GM10847 (cell line): ENCODE measurements around the gene FAM83E.

Experiments used
- POLR2A ChIP-seq: IDR thresholded peaks from 2 replicates; pipeline ENCODE4 v1.6.1; 2011; ENCODE audit not compliant: insufficient read length; ENCODE audit errors: extremely low read depth

The FAM83E gene

DNA sequence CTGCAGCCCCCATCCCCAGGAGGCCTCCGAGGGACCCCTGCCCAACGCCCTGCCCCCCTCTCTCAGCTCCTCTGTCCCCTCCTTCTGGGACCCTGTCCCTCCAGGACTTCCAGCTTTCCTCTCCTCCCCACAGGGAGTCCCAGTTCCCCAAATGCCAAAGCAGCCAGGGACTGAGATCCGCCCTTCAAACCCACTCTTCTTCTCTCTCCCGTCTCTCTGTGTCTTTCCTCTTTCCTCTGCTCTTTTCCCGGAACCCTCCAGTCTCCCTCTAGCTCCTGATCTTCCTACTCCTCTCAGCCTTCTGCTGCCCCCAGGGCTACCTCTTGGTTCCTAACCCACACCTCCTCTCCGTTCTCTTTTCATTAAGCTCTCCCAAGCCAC lies 30.7 kb upstream of the FAM83E start:
- no peak for TF ChIP-seq POLR2A

DNA sequence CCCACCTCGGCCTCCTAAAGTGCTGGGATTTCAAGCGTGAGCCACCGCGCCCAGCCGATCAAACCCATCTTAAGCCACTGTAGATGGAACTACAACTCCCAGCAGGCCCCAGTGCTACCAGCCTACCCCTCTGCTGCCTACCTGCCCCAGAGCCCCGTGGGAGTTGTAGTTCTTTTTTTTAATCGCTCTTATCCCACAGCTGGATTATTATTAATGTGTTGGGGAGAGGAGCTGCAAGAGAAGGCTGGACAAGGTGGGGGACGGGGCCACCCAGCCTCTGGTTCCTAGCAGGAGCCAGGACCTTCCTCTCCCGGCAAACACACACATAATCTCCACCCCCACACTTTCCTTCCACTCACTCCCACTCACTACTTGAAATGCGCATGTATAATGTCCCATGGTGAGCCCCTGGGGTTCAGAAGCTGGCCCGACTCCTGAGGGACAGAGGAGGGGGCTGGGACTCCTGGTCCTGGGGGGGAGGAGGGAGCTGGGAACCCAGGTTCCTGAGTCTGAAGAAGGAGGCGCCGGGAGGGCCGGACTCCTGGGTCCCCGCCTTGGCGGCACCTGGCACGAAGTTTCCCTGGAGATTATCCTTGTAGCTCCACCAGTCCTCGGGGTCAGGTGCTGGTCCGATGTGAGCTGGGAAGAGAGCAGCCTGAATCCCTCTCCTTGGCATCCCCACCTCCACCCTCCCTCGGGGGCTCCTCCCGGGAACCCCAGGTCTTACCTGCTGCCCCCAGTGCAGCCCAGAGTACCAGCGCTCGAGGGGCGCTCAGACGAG lies 30.2 kb upstream of the FAM83E start:
- TF ChIP-seq POLR2A = no peak

GRCh38 chr19:48644355-48644754 lies 29.5 kb upstream of the FAM83E start:
- no peak for TF ChIP-seq POLR2A

GRCh38 chr19:48642862-48643261 lies 28.0 kb upstream of the FAM83E start:
- TF ChIP-seq POLR2A = no peak

DNA sequence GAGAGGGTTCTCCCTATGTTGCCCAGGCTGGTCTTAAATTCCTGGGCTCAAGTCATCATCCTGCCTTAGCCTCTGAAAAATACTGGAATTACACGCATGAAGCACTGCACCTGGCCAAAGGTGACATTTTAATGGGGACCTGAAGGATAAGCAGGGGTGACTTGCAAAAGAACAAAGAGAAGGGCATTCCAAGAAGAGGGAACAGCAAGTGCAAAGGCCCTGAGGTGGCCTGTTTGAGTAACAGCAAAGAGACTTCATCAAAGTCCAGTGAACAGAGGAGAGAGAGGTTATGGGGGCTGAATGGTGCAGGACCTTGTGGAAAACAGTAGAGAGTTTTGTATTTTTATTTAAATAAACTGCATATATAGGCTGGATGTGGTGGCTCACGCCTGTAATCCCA lies 27.0 kb upstream of the FAM83E start:
- no peak for TF ChIP-seq POLR2A

DNA sequence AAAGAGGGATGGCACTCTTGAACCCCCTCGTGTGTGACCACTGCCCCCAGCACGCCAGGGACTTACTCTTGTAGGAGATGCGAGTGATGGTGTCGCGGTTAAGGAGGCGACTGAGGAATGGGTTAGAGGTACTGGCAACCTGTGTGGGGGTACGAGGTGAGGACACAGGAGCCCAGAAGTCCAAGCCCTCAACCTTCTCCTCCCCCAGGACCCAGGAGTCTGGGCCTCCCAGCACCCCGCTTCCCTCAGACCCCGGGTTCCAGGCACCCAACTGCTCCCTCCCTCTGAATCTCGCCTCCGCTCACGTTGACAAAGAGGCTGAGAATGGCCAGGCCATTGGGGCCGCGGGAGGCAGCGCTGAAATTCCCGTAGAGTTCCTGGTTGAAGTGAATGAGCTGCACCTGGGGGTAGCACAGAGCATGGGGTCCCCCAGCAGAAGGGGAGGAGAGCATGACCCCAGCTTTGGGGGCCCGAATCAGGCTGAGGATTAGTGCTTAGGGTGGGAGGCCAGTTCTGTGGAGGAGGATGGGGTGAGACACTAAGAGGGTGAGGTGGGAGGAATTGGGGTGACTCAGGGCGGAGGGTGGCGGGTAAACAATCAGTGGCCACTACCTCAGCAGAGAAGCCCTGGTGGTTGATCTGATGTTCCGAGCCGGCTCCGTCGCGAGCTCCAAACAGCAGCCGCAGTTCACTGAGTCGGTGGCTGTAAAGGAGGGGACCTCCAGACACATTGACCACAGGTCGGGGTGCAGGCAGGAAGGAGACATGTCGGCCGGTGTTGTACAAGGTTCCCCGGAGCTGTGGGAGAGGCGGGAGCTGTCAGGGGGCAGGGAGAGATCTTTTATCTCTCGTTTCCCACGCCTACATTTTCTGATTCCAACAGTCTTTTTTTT lies 24.9 kb upstream of the FAM83E start:
- no peak for TF ChIP-seq POLR2A

DNA sequence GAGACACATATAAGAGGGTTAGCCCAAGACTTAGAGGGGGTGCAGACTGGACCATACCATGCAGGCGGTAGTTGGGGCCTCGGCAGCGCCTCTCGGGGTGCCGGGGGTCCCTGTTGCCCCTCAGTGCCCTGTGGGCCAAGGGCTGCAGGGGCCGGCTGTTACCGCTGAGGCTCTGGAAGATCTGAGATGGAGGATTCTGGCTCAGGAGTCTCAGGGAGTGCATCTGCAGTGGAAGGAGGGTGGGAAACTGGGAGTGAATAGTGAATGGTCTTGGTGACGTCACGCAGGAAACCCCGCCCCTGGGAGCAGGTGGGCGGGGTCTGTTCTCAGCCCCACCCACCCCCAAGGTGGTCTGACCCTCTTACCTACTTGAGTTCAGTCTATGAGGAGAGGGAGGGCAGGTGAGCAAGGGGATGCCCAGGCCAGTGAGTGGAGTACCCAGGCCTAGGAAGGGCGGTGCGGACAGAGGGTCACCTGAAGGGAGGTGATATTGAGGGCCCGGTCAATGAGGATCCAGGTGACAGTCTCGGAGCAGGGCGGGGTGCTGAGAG lies 24.0 kb upstream of the FAM83E start:
- TF ChIP-seq POLR2A = no peak

GRCh38 chr19:48637948-48638830 lies 23.3 kb upstream of the FAM83E start:
- TF ChIP-seq POLR2A = peak; percentile 28

GRCh38 chr19:48637449-48637947 lies 22.6 kb upstream of the FAM83E start:
- TF ChIP-seq POLR2A = no peak

GRCh38 chr19:48636859-48637448 lies 22.1 kb upstream of the FAM83E start, which contains the start of gene DBP:
DBP (minus strand) TSS chr19:48637379; CDS start chr19:48636994, 385 bp downstream.
- no peak for TF ChIP-seq POLR2A

- TF ChIP-seq POLR2A = no peak
Observed at GRCh38 chr19:48635966-48636858, 21.3 kb upstream of the FAM83E start.

DNA sequence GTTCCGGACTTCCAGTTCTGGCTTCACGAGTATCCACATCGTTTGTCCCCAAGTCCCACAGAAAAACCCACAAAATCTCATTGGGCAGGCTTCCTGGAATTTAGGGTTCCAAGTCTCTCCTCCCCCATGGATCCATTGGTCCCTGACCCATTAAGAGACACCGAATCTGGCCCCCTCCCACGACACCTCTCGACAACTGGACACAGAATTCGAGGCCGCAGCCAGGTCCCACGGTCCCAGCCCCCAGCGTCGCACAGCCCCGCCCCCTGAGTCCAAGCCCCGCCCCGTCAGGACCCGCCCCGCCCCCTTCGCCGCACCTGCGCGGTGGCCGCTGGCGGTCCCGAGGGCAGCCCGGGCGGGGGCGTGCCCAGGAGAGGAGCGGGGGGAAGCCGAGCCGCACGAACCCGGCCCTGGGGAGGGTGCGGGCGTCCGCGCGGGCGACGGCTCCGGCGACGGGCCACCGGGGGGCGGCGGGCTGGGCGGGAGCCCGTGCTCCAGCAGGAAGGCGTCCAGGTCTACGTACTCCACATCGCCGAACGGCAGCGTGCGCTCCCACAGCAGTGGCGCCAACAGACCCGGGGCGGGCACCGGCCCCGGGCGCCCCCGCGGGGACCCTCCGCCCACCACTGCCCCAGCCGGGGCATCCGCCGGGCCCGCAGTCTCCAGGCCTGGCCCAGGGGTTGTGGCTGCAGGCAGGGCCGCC lies 20.5 kb upstream of the FAM83E start:
- no peak for TF ChIP-seq POLR2A
